OCI-LY1 (cell line): Measurements from ENCODE around the gene SKP1.

Experiments
- CTCF ChIP-seq: fragments of 200-600 bp; sonication (generic), shearing (Covaris generic); IDR thresholded peaks from 2 replicates; pipeline ENCODE4 v1.5.1; 2017; ENCODE audit warnings: mild to moderate bottlenecking, antibody characterized with exemption, low read length, moderate library complexity, mixed read lengths
- EZH2 ChIP-seq: fragments of 200-600 bp; sonication (generic), shearing (Covaris generic); IDR thresholded peaks from 2 replicates; pipeline ENCODE4 v1.8.0; 2017; ENCODE audit warnings: borderline replicate concordance, mixed run types, mild to moderate bottlenecking, antibody characterized with exemption, low read length, moderate library complexity, mixed read lengths

- TF ChIP-seq CTCF (no peak), EZH2 (no peak)
These were observed 33.3 kb downstream of the SKP1 start for GRCh38 chr5:134143431-134143830.
